ENCODE measurements around the gene TMEM179B. TPM values are rescaled to one million over a fixed set of nuclear protein-coding genes. Genes with fewer than 3 reads are reported as not detected.

The TMEM179B gene
- total and polyA plus RNA-seq, 2 of the 13 experiments (the other 11 are each of a cell fraction or from before 2014, with no cell fraction given) = 24.8 to 25.7 TPM

GRCh38 chr11:62796281-62796680, 9.1 kb downstream of the TMEM179B start:
- WGBS (ENCODE audit: low lambda C conversion rate) = 97% methylated on average over 7 of the region's 7 CpGs
- Histone ChIP-seq H3K36me3 (replicated peaks in 1 of 2; ENCODE audit: control insufficient read depth in 1 of 2, insufficient read depth in 2 of 2, low read length in 2 of 2) (peaks cover 42 to 72% of the 10 kb centered on the region in 2 experiments), H3K79me2 (ENCODE audit: insufficient read depth, low read length) (peaks cover 10% of the 10 kb centered on the region), H3K4me3 (replicated peaks in 1 of 3; ENCODE audit: insufficient read depth in 1 of 3, low read depth in 2 of 3, low read length in 3 of 3) (no peak overlapping the region), H3K27me3 (ENCODE audit: control insufficient read depth in 1 of 2, insufficient read depth in 2 of 2, low read length in 2 of 2) (no peaks in the 10 kb centered on the region), H3K9ac (ENCODE audit: insufficient read depth, low read depth, low read length) (no peak overlapping the region), H3K27ac (ENCODE audit: extremely low read length, insufficient read depth, low read length) (no peak overlapping the region), H4K20me1 (ENCODE audit: insufficient read depth, low read length) (no peaks in the 10 kb centered on the region), H3K4me2 (ENCODE audit: low read depth, low read length) (no peak overlapping the region), H3K9me3 (ENCODE audit: low read length) (no peaks in the 10 kb centered on the region), H3K4me1 (ENCODE audit: insufficient read depth, low read length) (peaks cover 11% of the 10 kb centered on the region), H2AFZ (ENCODE audit: low read length) (no peak overlapping the region)
- in situ Hi-C loops (cut with HindIII; ENCODE audit: extremely low pct_ligation_motif_present, low pct_unique_long_range_greater_than_20kb) = no loop called here
- ATAC-seq = no peak
- no peak for DNase-seq (ENCODE audit: low spot score)
- POLR2A ChIA-PET = interaction anchor here (1.3 to 2.2 kb wide), 2 partner anchors 9 to 24 kb away, joined by 4 to 12 read pairs; partner anchors contain the start of gene NXF1
- no peak for FAIRE-seq
- no peak for TF ChIP-seq REL (CRISPR knock-in tag; conservative IDR thresholded peaks at IDR 0.05)
- no peak for TF ChIP-seq SMAD9 (CRISPR knock-in tag; IDR thresholded peaks at IDR 0.05)
- no peak for TF ChIP-seq ZBTB8A (CRISPR knock-in tag; IDR thresholded peaks at IDR 0.05; ENCODE audit: borderline replicate concordance, low read depth)
- CTCF ChIA-PET (ENCODE audit: low intra/inter-chr PET ratio, low total read pairs) = no interaction called here
- BruUV-seq (replicated peaks) = no TSS peak
- intact Hi-C loops (cut with micrococcal nuclease; ENCODE audit: unreplicated experiment) = no loop called here

DNA sequence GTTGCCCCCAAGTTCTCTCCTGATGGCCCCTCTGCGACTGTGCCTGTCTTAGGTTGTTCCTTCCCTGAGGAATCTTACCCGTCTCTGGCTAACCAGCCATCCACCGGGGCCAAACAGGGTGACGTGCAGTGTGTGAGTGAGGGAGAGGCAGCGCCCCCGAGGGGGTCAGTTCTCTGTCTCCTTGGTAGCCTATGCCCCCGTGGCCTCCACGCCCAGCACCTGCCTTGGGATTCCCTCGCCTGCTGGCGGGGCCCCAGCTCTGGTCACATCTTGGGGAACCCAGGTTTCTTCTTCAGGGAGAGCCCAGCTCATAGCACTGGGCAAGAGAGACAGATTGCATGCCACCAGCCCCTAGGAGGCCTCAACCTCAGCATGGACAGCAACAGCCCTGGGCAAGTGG, 12.3 kb downstream of the TMEM179B start:
- Histone ChIP-seq H3K36me3 (replicated peaks in 1 of 2; ENCODE audit: control insufficient read depth in 1 of 2, insufficient read depth in 2 of 2, low read length in 2 of 2) (peaks cover 36 to 72% of the 10 kb centered on the region in 2 experiments), H3K9me3 (ENCODE audit: low read length) (no peaks in the 10 kb centered on the region), H3K4me2 (ENCODE audit: low read depth, low read length) (no peak overlapping the region), H3K4me1 (ENCODE audit: insufficient read depth, low read length) (peaks cover 11% of the 10 kb centered on the region), H3K9ac (ENCODE audit: insufficient read depth, low read depth, low read length) (no peak overlapping the region), H3K79me2 (ENCODE audit: insufficient read depth, low read length) (peaks cover 14% of the 10 kb centered on the region), H2AFZ (ENCODE audit: low read length) (no peak overlapping the region), H3K4me3 (replicated peaks in 1 of 3; ENCODE audit: insufficient read depth in 1 of 3, low read depth in 2 of 3, low read length in 3 of 3) (no peak overlapping the region), H3K27ac (ENCODE audit: extremely low read length, insufficient read depth, low read length) (no peak overlapping the region), H3K27me3 (ENCODE audit: control insufficient read depth in 1 of 2, insufficient read depth in 2 of 2, low read length in 2 of 2) (no peaks in the 10 kb centered on the region), H4K20me1 (ENCODE audit: insufficient read depth, low read length) (no peaks in the 10 kb centered on the region; the same call in 1 of the 2 replicates)
- DNase-seq (ENCODE audit: low spot score) = no peak
- intact Hi-C loops (cut with micrococcal nuclease; ENCODE audit: unreplicated experiment) (no loop called here), in situ Hi-C loops (cut with HindIII; ENCODE audit: extremely low pct_ligation_motif_present, low pct_unique_long_range_greater_than_20kb) (no loop called here)
- BruUV-seq (replicated peaks) = no TSS peak
- ChIA-PET CTCF (ENCODE audit: low intra/inter-chr PET ratio, low total read pairs) (no interaction called here), POLR2A (interaction anchor here (1.3 kb wide), 1 partner anchor 10 kb away, joined by 3 read pairs; no protein-coding TSS in a partner anchor)
- ATAC-seq = no peak; the same call in 2 of the 3 replicates
- no peak for FAIRE-seq
- 97% methylated on average over 9 of the region's 10 CpGs for WGBS (ENCODE audit: low lambda C conversion rate)
- TF ChIP-seq FOXO1 (CRISPR knock-in tag; IDR thresholded peaks at IDR 0.05) = no peak
- TF ChIP-seq ZBTB33 (CRISPR knock-in tag; IDR thresholded peaks at IDR 0.05) = no peak
- TF ChIP-seq KDM2A (CRISPR knock-in tag; IDR thresholded peaks at IDR 0.05; ENCODE audit: borderline replicate concordance, low read depth) = no peak
- TF ChIP-seq ZFP90 (CRISPR knock-in tag; IDR thresholded peaks at IDR 0.05; ENCODE audit: borderline replicate concordance) = no peak
- TF ChIP-seq, protein P1, sequence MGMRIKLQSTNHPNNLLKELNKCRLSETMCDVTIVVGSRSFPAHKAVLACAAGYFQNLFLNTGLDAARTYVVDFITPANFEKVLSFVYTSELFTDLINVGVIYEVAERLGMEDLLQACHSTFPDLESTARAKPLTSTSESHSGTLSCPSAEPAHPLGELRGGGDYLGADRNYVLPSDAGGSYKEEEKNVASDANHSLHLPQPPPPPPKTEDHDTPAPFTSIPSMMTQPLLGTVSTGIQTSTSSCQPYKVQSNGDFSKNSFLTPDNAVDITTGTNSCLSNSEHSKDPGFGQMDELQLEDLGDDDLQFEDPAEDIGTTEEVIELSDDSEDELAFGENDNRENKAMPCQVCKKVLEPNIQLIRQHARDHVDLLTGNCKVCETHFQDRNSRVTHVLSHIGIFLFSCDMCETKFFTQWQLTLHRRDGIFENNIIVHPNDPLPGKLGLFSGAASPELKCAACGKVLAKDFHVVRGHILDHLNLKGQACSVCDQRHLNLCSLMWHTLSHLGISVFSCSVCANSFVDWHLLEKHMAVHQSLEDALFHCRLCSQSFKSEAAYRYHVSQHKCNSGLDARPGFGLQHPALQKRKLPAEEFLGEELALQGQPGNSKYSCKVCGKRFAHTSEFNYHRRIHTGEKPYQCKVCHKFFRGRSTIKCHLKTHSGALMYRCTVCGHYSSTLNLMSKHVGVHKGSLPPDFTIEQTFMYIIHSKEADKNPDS (CRISPR knock-in tag; IDR thresholded peaks at IDR 0.05) = no peak
- no peak for TF ChIP-seq SYNCRIP (IDR thresholded peaks at IDR 0.05; ENCODE audit: insufficient read depth, low read depth, low read length)
- TF ChIP-seq ZNF121 (CRISPR knock-in tag; IDR thresholded peaks at IDR 0.05) = no peak
- no peak for TF ChIP-seq ZNF674 (CRISPR knock-in tag; IDR thresholded peaks at IDR 0.05; ENCODE audit: low read depth)
- no peak for TF ChIP-seq GATAD1 (CRISPR knock-in tag; IDR thresholded peaks at IDR 0.05)
- TF ChIP-seq ZNF570 (CRISPR knock-in tag; IDR thresholded peaks at IDR 0.05; ENCODE audit: borderline replicate concordance) = no peak
- no peak for TF ChIP-seq SNRNP70 (IDR thresholded peaks at IDR 0.05; ENCODE audit: low read depth, low read length)
- no peak for TF ChIP-seq YEATS4 (CRISPR knock-in tag; IDR thresholded peaks at IDR 0.05; ENCODE audit: borderline replicate concordance)
